SHP77 treated with DMSO at 0.1 percent for 48 hours (cell line): ENCODE results near the gene NUS1.
A peak's percentile ranks its signal among the peaks of the same experiment; 100 is the strongest.
"Not testable (repeated sequence)": the region's sequence is repeated elsewhere in the genome, so short reads cannot be mapped to it uniquely, and the experiment has no call there.

Source experiments
- DNase-seq: peaks from one replicate; lab custom pipeline; 2025; lab: John Stamatoyannopoulos, UW

NUS1 gene

DNA sequence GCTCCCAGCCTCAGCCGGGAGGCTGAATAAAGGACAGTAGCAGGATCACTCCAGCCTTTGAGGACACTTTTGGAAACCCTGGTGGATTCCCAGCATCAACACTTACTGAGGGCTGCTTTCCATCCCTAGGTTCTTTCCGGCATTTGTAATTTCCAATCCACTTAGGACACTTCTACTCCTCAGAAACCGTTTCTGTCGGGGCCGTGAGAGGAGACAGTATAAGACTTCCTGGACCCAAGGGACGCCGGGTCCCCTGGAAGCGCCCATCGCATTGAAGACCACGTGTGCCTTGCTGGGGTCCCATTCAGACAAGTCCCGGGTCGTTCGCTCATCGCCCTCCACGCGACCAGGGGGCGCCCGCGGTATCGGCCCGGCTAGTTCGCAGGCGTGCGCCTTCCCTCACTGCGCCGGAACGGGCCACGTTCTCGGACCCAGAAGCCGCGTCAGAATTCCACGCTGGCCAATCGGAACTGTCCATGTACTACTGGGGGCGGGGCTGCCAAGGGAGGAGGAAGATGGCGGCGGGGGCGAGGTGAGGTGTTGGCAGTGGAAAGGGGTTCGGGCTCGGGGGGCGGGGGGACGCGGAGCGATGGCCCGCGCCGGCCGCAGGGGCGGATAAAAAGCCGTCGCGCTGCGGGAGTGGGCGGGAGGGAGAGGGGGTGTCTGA lies at the start of gene NUS1:
NUS1 (plus strand) TSS at position 479 of the 667 bp plus-strand sequence. CDS start 202 bp downstream, outside the sequence.
- DNase-seq: peak; percentile 80

DNA sequence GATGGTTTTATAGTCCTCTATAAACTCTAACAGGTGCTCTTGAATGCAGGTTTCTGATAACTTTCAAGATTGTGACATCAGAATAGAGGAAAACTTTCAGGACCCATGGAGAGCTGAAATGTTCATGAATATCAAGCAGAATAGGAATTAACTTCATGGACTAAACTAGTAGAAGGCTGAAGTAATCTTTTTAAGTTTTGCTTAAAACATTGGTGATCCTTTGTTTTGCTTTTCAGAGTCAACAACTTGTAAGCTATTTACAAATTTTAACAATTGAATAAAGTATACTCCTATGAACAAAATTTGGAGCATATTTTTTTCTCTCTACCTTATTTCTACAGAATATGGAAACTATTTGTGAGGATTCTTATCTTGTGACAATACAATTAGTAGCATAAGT lies 47.7 kb upstream of the NUS1 start:
- DNase-seq: no peak

GRCh38 chr6:117629119-117629660 lies 46.1 kb upstream of the NUS1 start:
- DNase-seq: no peak

- DNase-seq: no peak
Observed at GRCh38 chr6:117637770-117638169, 37.5 kb upstream of the NUS1 start.

GRCh38 chr6:117642976-117643375 lies 32.3 kb upstream of the NUS1 start:
- DNase-seq: no peak

- DNase-seq: not testable (repeated sequence)
Observed at GRCh38 chr6:117651984-117652383, 23.3 kb upstream of the NUS1 start.

DNA sequence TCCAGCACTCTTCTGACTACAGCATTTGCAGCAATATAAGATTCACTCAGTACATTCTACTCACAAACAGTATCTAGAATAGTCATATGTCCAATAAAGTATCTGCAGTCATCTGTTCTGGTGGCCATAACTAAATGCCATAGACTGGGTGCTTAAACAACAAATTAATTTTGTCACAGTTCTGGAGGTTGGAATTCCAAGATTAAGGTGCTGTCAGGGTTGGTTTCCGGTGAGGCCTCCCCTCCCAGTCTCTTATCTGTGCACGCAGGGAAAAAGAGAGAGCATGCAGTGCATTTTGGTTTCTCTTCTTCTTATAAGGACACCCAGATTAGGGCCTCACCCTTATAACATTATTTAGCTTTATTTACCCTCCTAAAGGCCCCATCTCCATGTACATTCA lies 21.3 kb upstream of the NUS1 start:
- DNase-seq: no peak

- no peak for DNase-seq
Observed at GRCh38 chr6:117655380-117655779, 19.9 kb upstream of the NUS1 start.

DNA sequence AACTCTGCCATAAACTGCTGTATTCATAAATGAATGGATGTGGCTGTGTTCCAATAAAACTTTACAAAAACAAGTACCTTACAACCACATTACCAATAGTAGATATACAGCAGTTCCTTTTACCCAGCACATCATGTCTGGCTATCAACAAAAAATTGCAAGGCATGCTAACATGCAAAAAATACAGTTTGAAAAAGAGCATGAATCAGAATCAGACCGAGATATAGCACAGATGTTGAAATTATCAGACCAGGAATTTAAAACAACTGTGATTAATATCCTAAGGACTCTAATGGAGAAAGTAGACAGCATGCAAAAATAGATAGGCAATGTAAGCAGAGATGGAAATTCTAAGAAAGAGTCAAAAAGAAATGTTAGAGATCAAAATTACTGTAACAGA lies 8.4 kb upstream of the NUS1 start:
- DNase-seq: no peak

GRCh38 chr6:117668736-117669135 lies 6.5 kb upstream of the NUS1 start:
- no peak for DNase-seq

DNA sequence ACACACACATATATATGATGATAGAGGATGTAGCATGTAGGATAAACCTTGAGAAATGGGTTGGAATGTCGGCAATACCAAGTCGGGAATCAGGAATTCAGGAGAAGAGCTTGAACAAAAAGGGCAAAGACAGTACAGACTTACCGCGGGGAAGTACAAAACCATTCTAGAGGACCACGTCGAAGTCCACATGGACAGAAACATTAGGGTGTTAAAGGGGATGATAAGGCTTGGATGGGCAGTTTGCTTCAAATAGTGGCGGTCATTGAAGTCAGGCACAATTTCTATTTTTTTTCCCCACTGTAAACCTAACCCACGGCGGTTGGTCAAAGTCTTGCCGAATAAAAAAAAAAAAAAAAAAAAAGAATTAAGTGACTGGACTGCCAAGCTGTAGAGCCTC lies 766 bp upstream of the NUS1 start:
- no peak for DNase-seq

- DNase-seq: not testable (repeated sequence)
Observed at GRCh38 chr6:117675658-117676301, 511 bp downstream of the NUS1 start.

GRCh38 chr6:117676577-117677218 lies 1.4 kb downstream of the NUS1 start:
- DNase-seq: no peak

GRCh38 chr6:117677553-117678141 lies 2.4 kb downstream of the NUS1 start:
- no peak for DNase-seq

GRCh38 chr6:117681162-117681741 lies 6.0 kb downstream of the NUS1 start:
- DNase-seq: no peak

DNA sequence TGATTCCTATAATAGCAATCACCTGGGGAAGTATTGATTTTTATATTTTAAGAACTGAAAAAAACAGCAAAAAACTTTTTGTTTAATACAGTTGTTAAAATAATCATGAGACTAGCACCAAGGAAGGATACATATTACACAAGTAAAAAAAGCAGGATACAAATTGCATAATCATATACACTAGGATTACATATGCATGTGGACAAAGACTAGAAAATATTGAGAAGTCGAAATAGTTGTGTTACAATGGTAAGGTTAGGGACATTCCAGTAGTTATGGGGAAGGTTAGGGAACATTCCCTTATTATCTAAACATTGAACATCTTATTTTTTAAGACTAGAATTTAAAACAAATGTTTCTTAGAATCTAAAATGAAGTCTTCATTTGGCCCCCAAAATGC lies 9.5 kb downstream of the NUS1 start:
- no peak for DNase-seq

GRCh38 chr6:117685359-117685758 lies 10.1 kb downstream of the NUS1 start:
- DNase-seq: no peak

GRCh38 chr6:117687021-117687648 lies 11.9 kb downstream of the NUS1 start:
- DNase-seq: no peak

- DNase-seq: not testable (repeated sequence)
Observed at GRCh38 chr6:117689584-117689983, 14.3 kb downstream of the NUS1 start.

DNA sequence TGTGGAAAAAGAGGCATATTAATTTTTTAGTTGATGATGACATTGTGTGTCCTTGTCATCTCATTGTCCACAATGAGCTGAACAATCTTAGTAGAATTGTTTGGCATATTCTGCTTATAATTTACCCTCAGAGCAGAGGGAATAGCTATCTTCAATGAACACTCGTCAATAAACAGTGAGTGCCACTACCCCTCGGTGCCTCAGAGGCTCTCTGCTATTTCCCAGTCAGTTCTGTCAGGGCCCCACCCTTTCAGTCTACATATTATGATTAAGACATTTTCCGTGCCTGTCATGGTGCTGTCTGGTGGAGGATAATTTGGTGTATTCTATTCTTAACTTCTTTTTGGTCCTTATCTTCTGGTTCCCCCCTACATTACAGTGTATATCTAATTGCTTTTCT lies 31.2 kb downstream of the NUS1 start:
- no peak for DNase-seq

GRCh38 chr6:117706936-117707509 lies 31.8 kb downstream of the NUS1 start:
- not testable (repeated sequence) for DNase-seq
